ENCODE measurements around the gene AFAP1.

AFAP1 gene

GRCh38 chr4:7902826-7903225, 36.8 kb downstream of the AFAP1 start:
- Mint-ChIP-seq H3K36me3 (ENCODE audit: low read depth) (no peaks in the 10 kb centered on the region), H3K27ac (no peak overlapping the region), H3K27me3 (peaks cover 5% of the 10 kb centered on the region), H3K4me1 (ENCODE audit: low read depth) (peaks cover 47% of the 10 kb centered on the region), H3K4me3 (no peak overlapping the region), H3K9me3 (no peaks in the 10 kb centered on the region)
- DNase-seq, result no peak

GRCh38 chr4:7902101-7902553, 37.5 kb downstream of the AFAP1 start:
- no peak for DNase-seq
- Mint-ChIP-seq H3K9me3 (no peaks in the 10 kb centered on the region), H3K4me3 (no peak overlapping the region), H3K36me3 (ENCODE audit: low read depth) (no peaks in the 10 kb centered on the region), H3K27me3 (peaks cover 5% of the 10 kb centered on the region), H3K4me1 (ENCODE audit: low read depth) (peaks cover 47% of the 10 kb centered on the region), H3K27ac (no peak overlapping the region)

- H3K4me3 Mint-ChIP-seq, result no peak overlapping the region
- no peaks in the 10 kb centered on the region for H3K9me3 Mint-ChIP-seq
- H3K4me1 Mint-ChIP-seq (ENCODE audit: low read depth), result peaks cover 44% of the 10 kb centered on the region
- no peak for DNase-seq
- H3K27ac Mint-ChIP-seq, result no peak overlapping the region
- H3K36me3 Mint-ChIP-seq (ENCODE audit: low read depth), result no peaks in the 10 kb centered on the region
- H3K27me3 Mint-ChIP-seq, result peaks cover 5% of the 10 kb centered on the region
These were observed 38.3 kb downstream of the AFAP1 start for GRCh38 chr4:7901311-7901885.

DNA sequence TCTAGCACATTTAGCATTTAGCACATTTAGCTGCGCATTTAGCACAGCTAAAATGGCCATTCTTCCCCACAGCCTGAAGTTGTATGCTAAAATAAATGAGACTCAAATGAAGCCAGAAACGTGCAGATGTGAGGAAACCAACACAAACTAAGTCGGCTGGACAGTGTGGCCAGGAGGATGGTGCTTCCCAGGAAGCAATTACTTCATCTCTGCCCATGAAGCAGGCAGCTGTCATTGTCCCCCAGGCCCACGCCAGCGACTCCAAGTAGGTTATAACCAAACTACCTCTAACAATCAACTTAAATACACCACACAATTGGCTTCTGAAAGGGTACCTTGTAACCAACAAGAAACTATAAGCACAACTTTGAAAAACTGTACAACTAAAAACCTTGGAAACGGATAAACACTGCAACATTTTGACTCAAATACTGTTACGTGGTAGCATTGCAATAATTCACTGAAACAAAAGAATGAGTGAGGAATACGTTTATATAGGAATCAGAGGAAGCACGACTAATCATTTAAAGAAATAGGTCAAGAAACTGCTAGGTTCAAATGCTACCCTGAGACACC, 39.2 kb downstream of the AFAP1 start:
- Mint-ChIP-seq H3K9me3 (no peaks in the 10 kb centered on the region), H3K4me1 (ENCODE audit: low read depth) (peaks cover 39% of the 10 kb centered on the region), H3K27ac (no peak overlapping the region), H3K4me3 (no peak overlapping the region), H3K36me3 (ENCODE audit: low read depth) (no peaks in the 10 kb centered on the region), H3K27me3 (peaks cover 5% of the 10 kb centered on the region)
- no peak for DNase-seq

DNA sequence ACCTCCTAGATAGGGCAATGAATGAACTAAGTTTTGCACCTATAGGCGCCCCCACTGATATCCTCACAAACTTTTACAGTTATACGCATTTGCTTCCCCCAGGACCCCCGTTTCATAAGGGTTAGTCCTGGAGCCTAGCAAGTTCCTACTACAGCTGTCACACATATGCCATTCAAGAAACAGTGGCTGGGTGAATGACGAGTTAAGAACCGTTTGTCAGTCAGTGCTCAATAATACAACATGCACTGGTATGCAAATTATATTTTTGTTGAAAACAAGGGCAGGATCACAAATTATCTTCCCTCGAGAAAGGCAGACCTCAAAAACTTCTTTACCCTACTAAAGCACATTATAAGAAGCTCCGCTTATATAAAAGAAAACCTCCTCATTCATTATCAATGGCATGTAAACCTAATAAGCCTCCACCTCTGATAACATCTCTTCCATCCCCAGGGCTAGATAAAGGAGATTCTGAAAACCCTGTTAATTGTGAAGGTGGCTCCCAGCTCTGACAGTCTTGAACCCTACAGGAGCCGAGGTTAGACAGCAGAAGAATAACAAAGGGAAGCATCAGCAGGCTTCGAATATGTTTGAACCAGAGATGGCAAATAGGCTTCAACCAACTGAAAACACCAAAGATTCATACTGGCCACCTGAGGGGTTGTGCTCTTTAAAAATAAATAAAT, 40.3 kb downstream of the AFAP1 start:
- Mint-ChIP-seq H3K9me3 (no peaks in the 10 kb centered on the region), H3K27me3 (peaks cover 3% of the 10 kb centered on the region), H3K27ac (no peak overlapping the region), H3K36me3 (ENCODE audit: low read depth) (no peaks in the 10 kb centered on the region), H3K4me1 (ENCODE audit: low read depth) (peaks cover 34% of the 10 kb centered on the region), H3K4me3 (no peak overlapping the region)
- DNase-seq, result no peak

DNA sequence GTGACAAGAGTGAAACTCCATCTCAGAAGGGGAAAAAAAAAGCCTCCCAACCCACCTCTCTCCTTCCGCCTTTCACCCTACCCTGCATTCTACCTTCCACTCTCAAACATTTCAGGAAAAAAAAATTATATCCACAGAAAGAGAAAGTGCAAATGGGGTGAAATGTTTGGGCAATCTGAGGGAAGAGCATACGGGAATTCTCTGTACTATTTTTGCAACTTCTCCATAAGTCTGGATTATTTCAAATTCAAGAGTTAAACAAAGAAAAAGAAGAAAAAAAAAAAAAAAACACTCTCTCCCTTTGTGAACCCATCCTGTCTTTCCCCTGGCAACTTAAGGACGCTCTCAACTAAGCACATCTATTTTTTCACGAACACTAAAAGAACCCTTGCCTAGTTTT, 41.3 kb downstream of the AFAP1 start:
- Mint-ChIP-seq H3K4me3 (no peak overlapping the region), H3K27me3 (no peaks in the 10 kb centered on the region), H3K4me1 (ENCODE audit: low read depth) (peaks cover 27% of the 10 kb centered on the region), H3K27ac (no peak overlapping the region), H3K9me3 (no peaks in the 10 kb centered on the region), H3K36me3 (ENCODE audit: low read depth) (peaks cover 4% of the 10 kb centered on the region)
- no peak for DNase-seq

DNA sequence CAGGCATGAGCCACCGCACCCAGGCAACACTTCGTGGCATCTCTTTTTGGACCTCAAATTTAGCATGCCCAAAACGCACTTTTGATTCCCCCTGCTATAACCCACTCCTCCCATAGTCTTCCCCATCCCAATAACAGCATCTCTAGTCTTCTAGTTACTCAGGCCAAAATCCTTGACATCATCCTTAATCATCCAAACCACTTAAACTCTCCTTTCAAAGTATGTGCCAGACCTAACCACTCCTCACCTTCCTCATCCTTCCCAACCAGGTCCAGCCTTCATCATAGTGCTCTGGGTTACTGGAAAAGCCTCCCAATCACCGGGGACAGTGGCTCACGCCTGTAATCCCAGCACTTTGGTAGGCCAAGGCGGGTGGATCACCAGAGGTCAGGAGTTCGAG, 41.9 kb downstream of the AFAP1 start:
- Mint-ChIP-seq H3K4me3 (no peak overlapping the region), H3K27ac (no peak overlapping the region), H3K4me1 (ENCODE audit: low read depth) (peaks cover 23% of the 10 kb centered on the region), H3K27me3 (no peaks in the 10 kb centered on the region), H3K36me3 (ENCODE audit: low read depth) (peaks cover 4% of the 10 kb centered on the region), H3K9me3 (no peaks in the 10 kb centered on the region)
- DNase-seq, result no peak

GRCh38 chr4:7894677-7895181, 44.9 kb downstream of the AFAP1 start:
- peaks cover 21% of the 10 kb centered on the region for H3K4me1 Mint-ChIP-seq (ENCODE audit: low read depth)
- DNase-seq, result no peak
- no peaks in the 10 kb centered on the region for H3K27me3 Mint-ChIP-seq
- peaks cover 4% of the 10 kb centered on the region for H3K9me3 Mint-ChIP-seq
- no peak overlapping the region for H3K27ac Mint-ChIP-seq
- H3K4me3 Mint-ChIP-seq, result no peak overlapping the region
- peaks cover 9% of the 10 kb centered on the region for H3K36me3 Mint-ChIP-seq (ENCODE audit: low read depth)

- peaks cover 9% of the 10 kb centered on the region for H3K36me3 Mint-ChIP-seq (ENCODE audit: low read depth)
- DNase-seq, result no peak
- H3K9me3 Mint-ChIP-seq, result peaks cover 4% of the 10 kb centered on the region
- no peak overlapping the region for H3K27ac Mint-ChIP-seq
- H3K4me3 Mint-ChIP-seq, result no peak overlapping the region
- peaks cover 19% of the 10 kb centered on the region for H3K4me1 Mint-ChIP-seq (ENCODE audit: low read depth)
- no peaks in the 10 kb centered on the region for H3K27me3 Mint-ChIP-seq
These were observed 45.5 kb downstream of the AFAP1 start for GRCh38 chr4:7894098-7894676.

- DNase-seq, result no peak
- peaks cover 9% of the 10 kb centered on the region for H3K36me3 Mint-ChIP-seq (ENCODE audit: low read depth)
- H3K4me3 Mint-ChIP-seq, result no peak overlapping the region
- no peaks in the 10 kb centered on the region for H3K27me3 Mint-ChIP-seq
- H3K27ac Mint-ChIP-seq, result no peak overlapping the region
- H3K4me1 Mint-ChIP-seq (ENCODE audit: low read depth), result peaks cover 18% of the 10 kb centered on the region
- peaks cover 4% of the 10 kb centered on the region for H3K9me3 Mint-ChIP-seq
These were observed 46.1 kb downstream of the AFAP1 start for GRCh38 chr4:7893539-7893938.

DNA sequence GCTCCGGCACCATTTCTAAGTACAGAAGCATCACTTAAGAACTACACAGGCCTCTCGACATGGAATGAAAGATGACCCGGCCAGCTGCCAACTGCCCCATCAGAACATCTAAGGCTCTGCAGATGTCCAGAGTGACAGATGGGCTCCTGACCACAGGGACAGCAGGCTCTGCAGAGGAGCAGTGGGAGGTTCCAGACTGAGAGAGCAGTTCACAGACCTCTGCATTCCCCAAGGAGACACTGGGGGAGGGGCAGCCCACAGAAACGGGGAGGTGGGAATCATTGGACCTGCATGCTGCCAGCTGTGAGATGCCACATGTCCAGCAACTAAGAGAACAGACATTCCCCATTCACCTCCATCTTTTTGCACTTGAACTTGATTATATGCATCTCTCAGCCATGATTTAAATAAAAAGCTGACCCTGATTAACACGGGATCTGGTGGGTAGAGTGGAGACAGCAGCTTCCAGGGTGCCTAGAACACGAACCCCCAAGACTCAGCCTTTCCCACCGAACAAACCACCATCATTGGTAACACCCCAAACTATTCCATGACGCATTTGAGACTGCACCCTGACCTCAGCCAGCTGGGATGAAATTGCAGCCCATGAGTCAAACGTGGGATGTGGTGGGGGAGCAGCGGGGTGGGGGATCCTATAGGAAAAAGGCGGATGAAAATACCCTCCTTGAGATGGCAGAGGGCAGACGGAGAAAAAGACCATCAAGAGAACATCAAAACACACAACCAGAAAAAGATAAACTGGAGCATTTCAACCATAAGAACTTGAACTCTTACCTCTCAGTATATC, 47.2 kb downstream of the AFAP1 start:
- H3K27ac Mint-ChIP-seq, result no peak overlapping the region
- H3K4me1 Mint-ChIP-seq (ENCODE audit: low read depth), result peaks cover 16% of the 10 kb centered on the region
- peaks cover 9% of the 10 kb centered on the region for H3K9me3 Mint-ChIP-seq
- H3K4me3 Mint-ChIP-seq, result no peak overlapping the region
- peaks cover 12% of the 10 kb centered on the region for H3K36me3 Mint-ChIP-seq (ENCODE audit: low read depth)
- no peak for DNase-seq
- H3K27me3 Mint-ChIP-seq, result no peaks in the 10 kb centered on the region

- peaks cover 9% of the 10 kb centered on the region for H3K9me3 Mint-ChIP-seq
- no peak for DNase-seq
- H3K27me3 Mint-ChIP-seq, result no peaks in the 10 kb centered on the region
- H3K4me3 Mint-ChIP-seq, result no peak overlapping the region
- peaks cover 20% of the 10 kb centered on the region for H3K4me1 Mint-ChIP-seq (ENCODE audit: low read depth)
- H3K27ac Mint-ChIP-seq, result no peak overlapping the region
- peaks cover 12% of the 10 kb centered on the region for H3K36me3 Mint-ChIP-seq (ENCODE audit: low read depth)
These were observed 48.8 kb downstream of the AFAP1 start for GRCh38 chr4:7890635-7891393.

GRCh38 chr4:7887436-7887835, 52.2 kb downstream of the AFAP1 start:
- H3K27me3 Mint-ChIP-seq, result no peaks in the 10 kb centered on the region
- peaks cover 9% of the 10 kb centered on the region for H3K9me3 Mint-ChIP-seq
- H3K27ac Mint-ChIP-seq, result no peak overlapping the region
- DNase-seq, result no peak
- H3K36me3 Mint-ChIP-seq (ENCODE audit: low read depth), result peaks cover 8% of the 10 kb centered on the region
- peaks cover 23% of the 10 kb centered on the region for H3K4me1 Mint-ChIP-seq (ENCODE audit: low read depth)
- H3K4me3 Mint-ChIP-seq, result no peak overlapping the region
